ENCODE measurements around the gene PDCD1.

GRCh38 chr2:241895427-241895711 is 36.7 kb upstream of the PDCD1 start:
- TF ChIP-seq CTCF (IDR thresholded peaks at IDR 0.05) (no peak), ZFX (IDR thresholded peaks at IDR 0.05; ENCODE audit: borderline replicate concordance) (no peak)
